Esophagus squamous epithelium (tissue), 4 donors: ENCODE measurements around the gene IRF3. TPM values are rescaled to one million over a fixed set of nuclear protein-coding genes. Genes with fewer than 3 reads are reported as not detected.

Source experiments
- small RNA-seq, 4 donors: library from RNA; depleted of rRNA; stranded (forward); fragments of <200 nt; gene quantifications; one replicate each; pipeline ENCODE3, GENCODE V24; 2016
- total RNA-seq, 4 donors: library from RNA; depleted of rRNA; stranded (reverse); fragments of >200 nt; gene quantifications; one replicate each; pipeline ENCODE4 v1.1.0, GENCODE V29; 2016

IRF3 gene
- total RNA-seq, 4 donors from 2014 or later: 33.5 to 69.1 (median 49.4) TPM

Small RNA genes within 50 kb of the gene (small RNA-seq; reads per million reads assigned to genes)
- 0 to 0.27 (median 0.12) reads per million in 4 donors for gene MIR5088

Other genes with a start within 250 kb of the IRF3 start
- not detected for gene PTH2, start 242.4 kb downstream of the IRF3 start, total RNA-seq
- gene GFY, start 240.5 kb downstream of the IRF3 start, total RNA-seq: not detected
- gene SLC17A7, start 224.3 kb downstream of the IRF3 start, total RNA-seq: 1 to 10 TPM in 1 of 4 donors, under 1 TPM in 3; 0.13 to 1.5 (median 0.40) TPM
- gene PIH1D1, start 214.0 kb downstream of the IRF3 start, total RNA-seq: 10 to 100 TPM; 54.4 to 91.2 (median 67.2) TPM
- 10 to 100 TPM; 35.9 to 56.5 (median 39.0) TPM for gene ALDH16A1, start 212.6 kb downstream of the IRF3 start, total RNA-seq
- 1 to 10 TPM in 3 of 4 donors, under 1 TPM in 1; 0.75 to 4.2 (median 2.7) TPM for gene FLT3LG, start 191.6 kb downstream of the IRF3 start, total RNA-seq
- 1,000 to 10,000 TPM; 1,642 to 4,119 (median 2,165) TPM for gene RPL13A, start 178.2 kb downstream of the IRF3 start, total RNA-seq
- 1,000 to 10,000 TPM; 2,317 to 5,784 (median 3,336) TPM for gene RPS11, start 169.4 kb downstream of the IRF3 start, total RNA-seq
- 100 to 1,000 TPM in 1 of 4 donors, 10 to 100 TPM in 3; 18.0 to 129 (median 60.0) TPM for gene FCGRT, start 153.2 kb downstream of the IRF3 start, total RNA-seq
- 1 to 10 TPM; 1.0 to 7.2 (median 2.3) TPM for gene RCN3, start 137.9 kb downstream of the IRF3 start, total RNA-seq
- 10 to 100 TPM; 37.8 to 50.7 (median 40.2) TPM for gene NOSIP, start 85.3 kb downstream of the IRF3 start, total RNA-seq
- 10 to 100 TPM in 1 of 4 donors, 1 to 10 TPM in 3; 7.7 to 19.8 (median 8.8) TPM for gene PRRG2, start 84.5 kb downstream of the IRF3 start, total RNA-seq
- gene PRR12, start 74.7 kb downstream of the IRF3 start, total RNA-seq: 10 to 100 TPM in 1 of 4 donors, 1 to 10 TPM in 3; 4.5 to 11.9 (median 7.7) TPM
- 10 to 100 TPM in 3 of 4 donors, 1 to 10 TPM in 1; 6.3 to 40.8 (median 12.8) TPM for gene RRAS, start 25.7 kb downstream of the IRF3 start, total RNA-seq
- gene SCAF1, start 23.6 kb downstream of the IRF3 start, total RNA-seq: 10 to 100 TPM; 11.0 to 24.8 (median 15.2) TPM
- gene BCL2L12, start 76 bp upstream of the IRF3 start, total RNA-seq: 10 to 100 TPM in 1 of 4 donors, 1 to 10 TPM in 3; 4.4 to 12.9 (median 5.8) TPM
- gene PRMT1, start 11.4 kb upstream of the IRF3 start, total RNA-seq: 100 to 1,000 TPM in 3 of 4 donors, 10 to 100 TPM in 1; 86.1 to 206 (median 182) TPM
- gene ADM5, start 23.7 kb upstream of the IRF3 start, total RNA-seq: 1 to 10 TPM in 3 of 4 donors, under 1 TPM in 1; 0.91 to 2.8 (median 1.8) TPM
- gene CPT1C, start 25.3 kb upstream of the IRF3 start, total RNA-seq: 1 to 10 TPM in 2 of 4 donors, under 1 TPM in 2; 0.48 to 4.8 (median 1.1) TPM
- not detected for gene TSKS, start 97.4 kb upstream of the IRF3 start, total RNA-seq
- gene AP2A1, start 101.1 kb upstream of the IRF3 start, total RNA-seq: 10 to 100 TPM; 50.7 to 77.8 (median 65.8) TPM
- 10 to 100 TPM in 1 of 4 donors, 1 to 10 TPM in 3; 4.7 to 13.7 (median 8.1) TPM for gene FUZ, start 147.4 kb upstream of the IRF3 start, total RNA-seq
- 10 to 100 TPM; 16.9 to 27.7 (median 23.9) TPM for gene MED25, start 152.4 kb upstream of the IRF3 start, total RNA-seq
- 10 to 100 TPM; 31.3 to 57.0 (median 45.2) TPM for gene PTOV1, start 185.3 kb upstream of the IRF3 start, total RNA-seq
- gene PNKP, start 201.7 kb upstream of the IRF3 start, total RNA-seq: 10 to 100 TPM; 33.3 to 42.3 (median 36.3) TPM
- gene AKT1S1, start 211.5 kb upstream of the IRF3 start, total RNA-seq: 10 to 100 TPM; 16.2 to 31.0 (median 20.4) TPM
- 10 to 100 TPM in 3 of 4 donors, 1 to 10 TPM in 1; 6.7 to 25.9 (median 16.9) TPM for gene TBC1D17, start 211.8 kb upstream of the IRF3 start, total RNA-seq
- gene IL4I1, start 231.0 kb upstream of the IRF3 start, total RNA-seq: under 1 TPM; 0.56 to 0.91 (median 0.73) TPM